Measurements from ENCODE around the gene AK5. TPM values are rescaled to one million over a fixed set of nuclear protein-coding genes. Genes with fewer than 3 reads are reported as not detected.
A peak's percentile ranks its signal among the peaks of the same experiment; 100 is the strongest.
"Not testable (repeated sequence)": the region's sequence is repeated elsewhere in the genome, so short reads cannot be mapped to it uniquely, and the experiment has no call there.

AK5 gene
- total and polyA plus RNA-seq, 10 donors = 0.33 to 16.3 (median 1.2) TPM

GRCh38 chr1:77509898-77510297 lies 228.1 kb downstream of the AK5 start:
- Histone ChIP-seq H3K36me3 (no peaks in the 10 kb centered on the region), H3K27ac (no peak overlapping the region), H3K4me3 (no peak overlapping the region), H3K27me3 (replicated peaks in 1 of 7) (no peaks in the 10 kb centered on the region), H3K9me3 (no peaks in the 10 kb centered on the region), H3K4me1 (peaks cover 0 to 6% (median 0%) of the 10 kb centered on the region in 6 donors)
- TF ChIP-seq POLR2A (IDR thresholded peaks at IDR 0.05) = no peak
- TF ChIP-seq POLR2AphosphoS5 (IDR thresholded peaks at IDR 0.05) = no peak
- no peak for TF ChIP-seq CTCF (IDR thresholded peaks at IDR 0.05 in 8 of 11, conservative IDR thresholded peaks at IDR 0.05 in 3 of 11)
- no peak for DNase-seq
- intact Hi-C loops (cut with DNase I; ENCODE audit: low total_unique reads) = no loop called here
- 84 to 95% (median 93%) methylated on average over 2 of the region's 2 CpGs for WGBS, 5 donors

GRCh38 chr1:77511440-77511840 lies 229.6 kb downstream of the AK5 start:
- WGBS, 5 donors = 82 to 92% (median 91%) methylated on average over 2 of the region's 2 CpGs
- no peak for TF ChIP-seq POLR2AphosphoS5 (IDR thresholded peaks at IDR 0.05)
- TF ChIP-seq CTCF (IDR thresholded peaks at IDR 0.05 in 8 of 11, conservative IDR thresholded peaks at IDR 0.05 in 3 of 11) = no peak
- no peak for TF ChIP-seq POLR2A (IDR thresholded peaks at IDR 0.05)
- Histone ChIP-seq H3K27ac (peak overlapping the region in 3 of 8 donors; percentile 28 to 47 (median 40)), H3K27me3 (replicated peaks in 1 of 7) (no peaks in the 10 kb centered on the region), H3K4me3 (no peak overlapping the region), H3K9me3 (no peaks in the 10 kb centered on the region), H3K36me3 (no peaks in the 10 kb centered on the region), H3K4me1 (peaks cover 0 to 18% (median 0%) of the 10 kb centered on the region in 6 donors)
- DNase-seq = no peak
- intact Hi-C loops (cut with DNase I; ENCODE audit: low total_unique reads) = no loop called here

- DNase-seq; intact Hi-C loops (cut with DNase I; ENCODE audit: low total_unique reads); H3K27ac ChIP-seq; H3K9me3 ChIP-seq; H3K4me3 ChIP-seq; H3K27me3 ChIP-seq (replicated peaks in 1 of 7); H3K36me3 ChIP-seq: not testable (repeated sequence)
- peaks cover 0 to 18% (median 0%) of the 10 kb centered on the region in 6 donors for H3K4me1 ChIP-seq
- 81 to 86% (median 85%) methylated on average over 1 to 3 of the region's 3 CpGs for WGBS, 5 donors
Measured at GRCh38 chr1:77512650-77513049, 230.8 kb downstream of the AK5 start.

GRCh38 chr1:77513839-77514763 lies 232.3 kb downstream of the AK5 start:
- Histone ChIP-seq H3K27ac (peak overlapping the region in 5 of 8 donors; percentile 3 to 57 (median 25)), H3K27me3 (replicated peaks in 1 of 7) (no peaks in the 10 kb centered on the region), H3K36me3 (no peaks in the 10 kb centered on the region), H3K9me3 (peaks cover 0 to 13% (median 9%) of the 10 kb centered on the region in 8 donors), H3K4me1 (peaks cover 0 to 18% (median 0%) of the 10 kb centered on the region in 6 donors), H3K4me3 (no peak overlapping the region)
- 61 to 75% (median 73%) methylated on average over 17 of the region's 17 CpGs for WGBS, 5 donors
- intact Hi-C loops (cut with DNase I; ENCODE audit: low total_unique reads) = no loop called here
- DNase-seq = no peak
- TF ChIP-seq POLR2AphosphoS5 (IDR thresholded peaks at IDR 0.05) (no peak), POLR2A (IDR thresholded peaks at IDR 0.05) (no peak), CTCF (IDR thresholded peaks at IDR 0.05 in 8 of 11, conservative IDR thresholded peaks at IDR 0.05 in 3 of 11) (no peak)
